Measurements from ENCODE around the gene KIAA2012.

GRCh38 chr2:202113571-202114142 lies 40.6 kb downstream of the KIAA2012 start:
- TF ChIP-seq PPARA (CRISPR knock-in tag; IDR thresholded peaks at IDR 0.05; ENCODE audit: borderline replicate concordance): no peak
- TF ChIP-seq ZC3H10 (CRISPR knock-in tag; IDR thresholded peaks at IDR 0.05): no peak
- no peak for TF ChIP-seq PATZ1 (CRISPR knock-in tag; IDR thresholded peaks at IDR 0.05; ENCODE audit: borderline replicate concordance)
- no peak for TF ChIP-seq ARNTL (CRISPR knock-in tag; IDR thresholded peaks at IDR 0.05; ENCODE audit: borderline replicate concordance, low read depth)
- TF ChIP-seq, protein P1, sequence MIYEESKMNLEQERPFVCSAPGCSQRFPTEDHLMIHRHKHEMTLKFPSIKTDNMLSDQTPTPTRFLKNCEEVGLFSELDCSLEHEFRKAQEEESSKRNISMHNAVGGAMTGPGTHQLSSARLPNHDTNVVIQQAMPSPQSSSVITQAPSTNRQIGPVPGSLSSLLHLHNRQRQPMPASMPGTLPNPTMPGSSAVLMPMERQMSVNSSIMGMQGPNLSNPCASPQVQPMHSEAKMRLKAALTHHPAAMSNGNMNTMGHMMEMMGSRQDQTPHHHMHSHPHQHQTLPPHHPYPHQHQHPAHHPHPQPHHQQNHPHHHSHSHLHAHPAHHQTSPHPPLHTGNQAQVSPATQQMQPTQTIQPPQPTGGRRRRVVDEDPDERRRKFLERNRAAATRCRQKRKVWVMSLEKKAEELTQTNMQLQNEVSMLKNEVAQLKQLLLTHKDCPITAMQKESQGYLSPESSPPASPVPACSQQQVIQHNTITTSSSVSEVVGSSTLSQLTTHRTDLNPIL (CRISPR knock-in tag; IDR thresholded peaks at IDR 0.05; ENCODE audit: low read depth): no peak
- no peak for TF ChIP-seq ESRRG (CRISPR knock-in tag; IDR thresholded peaks at IDR 0.05)
- no peak for TF ChIP-seq ZFP3 (CRISPR knock-in tag; IDR thresholded peaks at IDR 0.05)
- TF ChIP-seq CSDC2 (CRISPR knock-in tag; IDR thresholded peaks at IDR 0.05): peak; percentile 55; the same call in 1 of the 2 replicates
- no peak for TF ChIP-seq ZFP30 (CRISPR knock-in tag; IDR thresholded peaks at IDR 0.05)
